Activated T-cell treated with anti-CD3 and anti-CD28 coated beads for 4 hours (primary cell): ENCODE measurements around the gene CRTC1.

Source experiments
- DNase-seq: peaks from one replicate; pipeline ENCODE4 v3.0.0-alpha.2; 2020

CRTC1 gene

DNA sequence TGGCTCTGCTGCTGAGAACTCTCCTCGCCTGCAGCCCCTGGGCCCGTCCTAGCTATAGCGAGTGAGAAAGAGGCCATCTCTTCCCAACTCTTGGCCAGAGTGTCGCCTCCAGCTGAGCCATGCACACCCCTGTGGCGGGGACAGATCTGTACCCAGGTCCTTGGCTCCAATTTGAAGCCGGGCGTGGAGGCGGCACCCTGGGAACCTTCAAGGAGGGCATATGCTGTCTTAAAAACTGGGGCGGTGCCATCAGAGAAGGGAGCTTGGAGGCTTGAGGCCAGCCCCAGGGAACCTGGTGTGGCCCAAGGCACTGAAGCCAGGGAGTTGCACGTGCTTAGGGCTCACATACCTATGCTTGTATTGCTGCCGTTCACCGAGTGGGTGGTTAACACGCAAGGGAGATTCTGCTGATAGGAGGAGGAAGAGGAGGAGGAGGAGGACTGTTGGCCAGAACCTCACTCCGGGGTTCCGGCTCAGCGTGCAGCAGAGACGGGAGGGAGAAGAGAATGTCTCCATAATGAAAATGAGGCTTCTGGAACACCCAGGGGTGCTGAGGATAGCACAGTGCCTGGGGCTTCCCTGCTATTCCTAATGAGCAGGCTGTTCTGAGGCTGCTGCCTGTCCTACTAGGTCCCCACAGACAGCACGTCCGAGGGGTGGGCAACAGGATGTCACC lies 67.0 kb downstream of the CRTC1 start:
- DNase-seq, result no peak

DNA sequence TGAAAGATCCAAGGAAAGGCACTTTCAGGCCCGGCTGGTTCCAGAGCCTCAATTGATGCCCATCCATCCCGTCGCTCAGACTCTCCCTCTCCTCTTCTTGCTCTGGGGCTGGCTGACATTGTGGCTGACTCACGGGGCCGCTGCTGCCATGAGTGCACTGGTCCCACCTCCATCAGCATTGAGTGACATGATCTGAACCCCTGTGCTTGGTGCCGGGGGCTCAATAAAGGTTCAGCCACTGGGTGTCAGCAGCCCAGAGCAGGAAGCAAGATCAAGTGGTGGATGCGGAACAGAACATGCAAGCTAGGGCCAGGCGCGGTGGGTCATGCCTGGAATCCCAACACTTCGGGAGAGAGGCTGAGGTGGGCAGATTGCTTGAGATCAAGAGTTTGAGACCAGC lies 68.1 kb downstream of the CRTC1 start:
- DNase-seq, result no peak

DNA sequence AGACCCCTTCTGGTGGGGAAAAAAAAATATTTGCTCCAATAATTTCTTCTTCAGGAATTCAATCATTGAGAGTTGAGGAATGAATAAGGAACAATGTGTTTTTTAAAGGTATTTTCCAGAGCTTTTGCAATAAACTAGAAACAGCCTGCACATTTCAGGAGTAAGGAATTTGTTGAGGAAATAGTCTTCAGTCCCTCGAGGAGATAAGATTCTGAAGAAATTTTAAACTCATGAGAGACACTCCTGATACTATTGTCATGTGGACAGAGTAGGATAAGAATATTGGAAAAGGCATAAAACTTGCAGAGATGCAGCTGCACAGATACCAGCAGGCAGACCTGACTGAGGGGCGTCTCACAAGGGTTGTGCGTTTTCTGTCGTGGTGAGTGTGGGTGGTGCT lies 71.0 kb downstream of the CRTC1 start:
- no peak for DNase-seq

DNA sequence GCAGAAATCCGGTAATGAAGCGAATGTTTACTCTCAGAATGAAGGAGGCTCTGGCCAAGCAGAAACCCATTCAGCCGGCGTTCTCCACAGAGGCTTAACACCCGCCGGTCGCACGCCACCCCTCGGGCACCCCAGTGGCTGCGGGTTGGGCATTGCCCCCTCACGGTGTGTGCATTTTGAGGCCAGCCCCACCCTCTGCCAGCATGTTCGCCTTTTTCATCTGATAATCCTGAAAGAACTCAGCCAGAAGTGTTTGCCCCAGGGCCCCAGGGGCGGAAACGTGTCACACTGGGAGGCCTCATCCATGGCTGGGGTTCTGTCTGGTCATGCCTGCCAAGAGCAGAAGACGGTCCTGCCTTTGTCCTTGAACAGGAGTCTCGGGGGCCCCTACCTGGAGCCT lies 73.4 kb downstream of the CRTC1 start:
- no peak for DNase-seq

DNA sequence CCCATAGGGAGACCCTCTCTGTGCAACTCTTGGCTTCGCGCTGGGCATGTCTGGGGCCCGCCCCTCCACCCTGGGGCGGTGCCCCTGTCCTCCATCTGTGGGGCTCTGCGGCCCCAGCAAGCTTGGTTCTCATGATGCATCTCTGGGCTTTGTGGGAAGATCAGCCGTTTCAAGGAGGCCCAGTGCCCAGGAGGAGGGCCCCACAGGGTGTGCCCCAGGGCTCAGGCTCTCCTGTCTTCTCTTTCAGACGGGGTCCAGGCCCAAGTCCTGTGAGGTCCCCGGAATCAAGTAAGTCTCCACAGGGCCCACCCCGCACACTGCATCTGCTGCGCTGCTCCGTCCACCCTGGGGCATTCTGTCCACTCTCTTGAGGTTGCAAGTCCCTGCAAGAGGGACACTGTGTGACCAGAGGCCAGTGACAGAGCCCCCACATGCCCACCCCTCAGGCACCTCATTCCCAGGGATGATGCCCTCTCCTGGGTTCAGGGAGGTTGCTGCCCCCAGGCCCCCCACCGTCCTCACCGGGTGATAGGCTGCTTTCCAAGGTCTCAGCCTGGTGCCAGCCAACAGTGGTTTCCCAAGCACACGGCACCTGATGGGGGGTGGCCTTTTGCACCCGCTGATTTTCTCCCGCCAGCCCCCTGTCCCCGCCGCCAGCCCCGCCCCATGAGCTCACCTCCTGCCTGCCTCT lies 76.0 kb downstream of the CRTC1 start:
- no peak for DNase-seq

DNA sequence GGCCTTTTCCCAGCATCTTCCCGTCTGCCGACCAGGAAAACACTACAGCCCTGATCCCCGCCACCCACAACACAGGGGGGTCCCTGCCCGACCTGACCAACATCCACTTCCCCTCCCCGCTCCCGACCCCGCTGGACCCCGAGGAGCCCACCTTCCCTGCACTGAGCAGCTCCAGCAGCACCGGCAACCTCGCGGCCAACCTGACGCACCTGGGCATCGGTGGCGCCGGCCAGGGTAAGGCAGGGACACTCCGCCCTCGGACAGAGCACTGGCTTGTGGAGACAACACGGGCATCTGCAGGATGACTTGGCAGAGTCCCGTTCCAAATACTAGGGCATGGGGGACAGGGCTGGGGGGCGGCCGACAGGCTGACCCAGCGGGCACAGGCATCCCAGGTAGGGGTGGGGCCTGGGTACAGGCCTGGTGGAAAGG lies 76.5 kb downstream of the CRTC1 start:
- DNase-seq, result no peak

DNA sequence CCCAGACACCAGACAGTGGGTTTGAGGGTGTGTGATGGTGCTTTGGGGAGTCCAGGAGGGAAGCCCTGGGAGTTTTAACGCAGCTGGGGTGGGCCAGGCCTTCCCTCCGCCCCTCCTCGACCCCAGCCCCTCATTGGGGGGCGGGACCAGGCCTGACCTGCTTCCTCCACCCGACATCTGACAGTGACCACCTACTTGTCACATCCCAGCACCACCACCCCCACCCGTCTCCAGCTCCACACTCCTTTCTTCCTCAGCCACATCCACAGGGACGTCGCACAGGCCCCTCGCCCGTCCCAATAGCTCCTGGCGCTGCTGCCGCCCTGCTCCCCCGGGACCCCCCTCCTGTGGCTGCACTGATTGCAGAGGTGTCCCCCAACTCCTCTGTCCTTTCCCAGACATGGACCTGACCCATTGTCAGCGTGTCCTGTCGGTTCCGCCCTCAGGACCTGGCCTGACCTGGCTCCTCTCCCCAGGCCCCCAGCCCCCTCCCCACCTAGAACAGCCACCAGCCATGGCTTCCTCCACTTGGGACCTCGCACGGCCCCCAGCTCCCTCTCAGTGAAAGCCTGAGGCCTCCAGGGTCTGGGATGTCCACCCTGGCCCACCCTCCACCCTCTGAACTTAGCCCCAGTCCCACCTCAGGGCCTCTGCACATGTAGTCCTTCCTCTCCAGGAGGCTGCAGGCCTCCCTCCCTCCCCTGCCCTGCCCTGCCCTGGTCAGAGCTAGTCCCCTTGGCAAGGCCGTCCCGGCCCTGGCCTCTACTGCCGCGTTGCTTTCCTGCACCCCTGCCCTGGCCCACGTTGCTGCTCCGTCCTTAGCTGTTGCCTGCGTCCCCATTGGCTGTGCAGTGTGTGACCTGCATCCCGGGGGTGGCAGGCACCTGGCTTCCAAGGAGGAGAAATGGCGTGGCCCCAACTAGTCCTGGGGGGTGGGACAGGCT lies 77.2 kb downstream of the CRTC1 start:
- DNase-seq, result no peak

DNA sequence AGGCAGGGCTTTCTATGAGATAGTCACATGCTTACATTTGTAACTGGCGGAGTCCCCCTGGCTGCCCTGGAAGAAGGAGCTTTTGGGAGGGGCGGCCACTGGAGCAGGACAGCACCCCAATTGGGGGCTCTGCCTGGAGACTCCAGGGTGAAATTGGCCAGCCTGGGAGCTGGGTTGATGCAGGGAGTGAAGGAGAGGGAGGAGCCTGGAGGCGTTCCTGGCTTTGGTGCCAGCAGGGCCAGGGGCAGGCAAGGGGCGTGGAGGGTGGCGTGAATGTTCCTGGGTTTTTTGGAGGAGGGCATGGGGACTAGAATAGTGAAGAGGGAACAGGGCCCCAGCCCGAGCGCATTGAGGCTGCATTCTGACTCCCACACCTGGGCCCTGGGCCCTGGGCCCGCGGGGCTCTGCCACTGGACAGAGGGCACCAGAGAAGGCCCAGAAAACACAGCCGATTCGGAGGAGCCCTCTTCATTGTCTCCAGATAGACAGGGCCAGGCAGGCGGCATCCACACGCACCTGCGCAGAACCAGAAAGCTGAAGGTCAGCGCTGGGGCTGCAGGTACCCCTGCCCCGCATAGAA lies 78.1 kb downstream of the CRTC1 start:
- no peak for DNase-seq

DNA sequence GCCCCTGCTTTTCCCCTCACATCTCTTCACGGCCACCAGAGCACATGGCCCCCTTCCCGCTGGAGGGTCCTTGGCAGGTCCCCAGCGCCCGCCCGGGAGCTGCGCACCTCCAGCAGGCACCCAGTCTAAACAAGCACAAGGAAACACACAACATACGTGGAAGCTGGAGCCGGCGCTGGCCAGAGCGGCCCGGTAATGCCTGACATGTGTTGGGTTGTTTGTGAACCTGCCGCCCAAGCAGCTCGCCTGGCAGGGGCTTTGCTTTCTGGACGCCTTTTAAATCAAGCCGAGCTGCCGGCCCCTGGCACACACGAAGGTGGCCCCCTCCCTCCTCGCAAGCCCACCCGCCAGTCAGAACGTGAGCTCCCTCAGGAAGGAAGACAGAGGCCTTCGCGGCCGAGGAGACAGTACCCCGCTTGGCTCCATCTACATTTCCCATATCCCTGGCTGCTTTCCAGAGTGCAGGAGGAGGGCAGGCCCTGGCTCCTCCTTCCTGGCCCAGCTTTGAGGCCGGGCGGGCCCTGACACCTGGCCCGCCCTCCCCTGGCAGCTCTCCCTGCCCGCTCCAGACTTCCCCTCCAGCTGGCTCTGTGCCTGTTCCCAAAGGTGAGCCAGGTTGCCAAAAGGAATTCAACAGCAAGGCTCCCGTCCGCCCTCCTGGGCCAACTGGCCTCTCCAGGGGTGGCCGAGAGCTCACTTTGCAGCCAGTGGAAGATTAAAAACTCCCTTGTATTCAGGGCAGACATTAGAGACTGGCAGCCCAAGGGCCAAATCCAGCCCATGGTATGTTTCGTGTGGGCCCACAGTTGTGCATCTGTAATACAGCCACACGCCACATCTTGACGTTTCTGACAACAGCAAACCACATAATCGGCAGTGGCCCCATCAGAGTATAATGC lies 78.9 kb downstream of the CRTC1 start:
- DNase-seq, result no peak

DNA sequence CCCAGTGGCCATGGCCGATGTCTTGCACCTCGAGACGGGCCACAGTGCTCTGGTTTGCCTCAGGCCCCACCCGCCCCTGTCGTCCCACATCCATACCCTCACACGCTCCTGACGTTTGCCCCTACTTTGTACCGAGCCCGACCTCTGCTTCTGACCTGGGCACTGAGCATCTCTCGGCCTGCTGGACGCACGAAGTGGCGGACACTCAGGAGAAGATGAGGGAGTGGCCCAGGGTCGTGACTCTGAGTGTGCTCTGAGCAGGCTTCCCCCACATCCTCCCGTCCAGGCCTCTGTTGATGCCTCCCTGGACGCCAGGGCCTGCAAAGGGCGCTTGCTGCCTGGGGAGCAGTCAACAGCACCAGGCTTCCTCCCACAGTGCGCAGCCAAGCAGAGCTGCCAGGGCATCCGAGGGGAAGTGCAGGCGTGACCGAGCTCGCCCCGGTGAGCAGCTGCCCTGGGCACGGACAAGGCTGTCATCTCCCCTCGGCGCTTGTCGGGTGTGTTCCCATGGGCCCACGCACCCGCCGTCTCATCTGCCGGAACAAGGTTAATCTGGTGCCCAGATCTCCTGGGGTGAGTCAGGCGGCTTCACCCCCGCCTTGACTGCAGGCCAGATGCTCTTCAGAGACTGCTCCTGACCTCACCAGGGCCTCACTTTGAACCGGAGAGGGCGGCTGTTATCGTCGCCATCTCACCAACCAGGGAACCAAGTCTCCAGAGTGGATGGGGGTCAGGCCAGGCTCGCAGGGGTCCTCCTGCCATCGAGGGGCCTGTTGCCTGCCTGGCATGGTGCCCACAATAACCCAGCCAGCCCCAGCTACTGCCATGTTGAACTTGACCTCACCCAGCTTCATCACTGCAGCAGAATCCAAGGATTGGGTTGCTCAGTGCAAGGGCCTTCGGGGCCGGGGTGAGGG lies 80.5 kb downstream of the CRTC1 start:
- no peak for DNase-seq

DNA sequence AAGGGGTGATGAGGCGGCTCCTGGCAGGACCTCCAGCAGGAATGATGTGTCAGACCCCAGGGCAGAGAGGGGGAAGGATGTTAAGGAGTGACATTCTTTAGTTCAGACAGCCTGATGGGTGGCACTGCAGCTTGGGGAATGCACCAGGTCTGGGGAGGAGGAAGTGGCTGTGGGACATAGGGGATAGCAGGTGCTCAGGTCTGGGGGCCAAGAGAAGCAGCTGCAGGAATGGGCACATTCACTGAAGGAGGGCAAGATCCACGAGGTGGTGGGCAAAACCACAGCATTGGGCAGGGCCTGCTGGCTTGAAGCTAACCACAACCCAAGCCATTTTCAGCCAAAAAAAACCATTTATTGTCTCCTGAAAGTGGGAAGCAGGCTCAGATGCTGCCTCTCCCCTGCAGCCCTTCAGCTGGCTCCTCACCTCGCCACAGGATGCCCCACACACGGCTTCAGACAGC lies 81.1 kb downstream of the CRTC1 start:
- no peak for DNase-seq

DNA sequence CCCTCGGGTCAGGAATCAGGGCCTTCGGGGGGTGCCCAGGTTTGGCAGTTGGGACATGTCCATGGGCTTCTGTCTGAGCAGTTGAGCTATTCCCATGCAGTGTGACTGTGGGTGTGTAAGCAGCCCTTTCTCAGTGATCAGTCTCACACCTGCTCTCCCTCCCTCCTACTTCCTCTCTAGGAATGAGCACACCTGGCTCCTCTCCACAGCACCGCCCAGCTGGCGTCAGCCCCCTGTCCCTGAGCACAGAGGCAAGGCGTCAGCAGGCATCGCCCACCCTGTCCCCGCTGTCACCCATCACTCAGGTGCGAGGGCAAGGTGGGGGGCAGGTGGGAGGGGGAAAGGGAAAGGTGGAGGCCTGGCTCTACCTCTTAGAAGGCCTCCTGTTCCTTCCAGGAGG lies 81.7 kb downstream of the CRTC1 start:
- DNase-seq, result no peak

DNA sequence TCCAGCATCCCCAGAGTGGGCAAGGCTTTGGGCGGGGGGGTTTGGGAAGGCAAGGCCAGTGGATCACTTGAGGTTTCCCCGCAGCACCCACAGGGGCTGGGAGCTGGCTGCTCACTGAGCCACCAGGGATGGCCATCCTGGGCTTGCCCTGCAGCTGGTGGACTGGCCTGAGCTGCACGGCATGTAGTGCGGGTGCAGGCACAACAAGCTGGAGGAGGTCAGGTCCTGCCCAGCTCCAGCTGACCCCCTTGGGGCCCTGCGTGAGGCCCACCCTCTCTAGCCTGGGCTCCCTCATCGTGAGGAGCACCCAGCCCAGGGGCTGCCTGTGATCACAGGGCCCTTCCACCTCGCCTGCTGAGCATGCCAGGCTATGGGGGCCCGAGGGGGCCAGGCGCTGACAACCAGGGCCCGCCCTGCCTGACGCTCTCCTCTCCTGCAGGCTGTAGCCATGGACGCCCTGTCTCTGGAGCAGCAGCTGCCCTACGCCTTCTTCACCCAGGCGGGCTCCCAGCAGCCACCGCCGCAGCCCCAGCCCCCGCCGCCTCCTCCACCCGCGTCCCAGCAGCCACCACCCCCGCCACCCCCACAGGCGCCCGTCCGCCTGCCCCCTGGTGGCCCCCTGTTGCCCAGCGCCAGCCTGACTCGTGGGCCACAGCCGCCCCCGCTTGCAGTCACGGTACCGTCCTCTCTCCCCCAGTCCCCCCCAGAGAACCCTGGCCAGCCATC lies 84.7 kb downstream of the CRTC1 start:
- DNase-seq, result no peak

DNA sequence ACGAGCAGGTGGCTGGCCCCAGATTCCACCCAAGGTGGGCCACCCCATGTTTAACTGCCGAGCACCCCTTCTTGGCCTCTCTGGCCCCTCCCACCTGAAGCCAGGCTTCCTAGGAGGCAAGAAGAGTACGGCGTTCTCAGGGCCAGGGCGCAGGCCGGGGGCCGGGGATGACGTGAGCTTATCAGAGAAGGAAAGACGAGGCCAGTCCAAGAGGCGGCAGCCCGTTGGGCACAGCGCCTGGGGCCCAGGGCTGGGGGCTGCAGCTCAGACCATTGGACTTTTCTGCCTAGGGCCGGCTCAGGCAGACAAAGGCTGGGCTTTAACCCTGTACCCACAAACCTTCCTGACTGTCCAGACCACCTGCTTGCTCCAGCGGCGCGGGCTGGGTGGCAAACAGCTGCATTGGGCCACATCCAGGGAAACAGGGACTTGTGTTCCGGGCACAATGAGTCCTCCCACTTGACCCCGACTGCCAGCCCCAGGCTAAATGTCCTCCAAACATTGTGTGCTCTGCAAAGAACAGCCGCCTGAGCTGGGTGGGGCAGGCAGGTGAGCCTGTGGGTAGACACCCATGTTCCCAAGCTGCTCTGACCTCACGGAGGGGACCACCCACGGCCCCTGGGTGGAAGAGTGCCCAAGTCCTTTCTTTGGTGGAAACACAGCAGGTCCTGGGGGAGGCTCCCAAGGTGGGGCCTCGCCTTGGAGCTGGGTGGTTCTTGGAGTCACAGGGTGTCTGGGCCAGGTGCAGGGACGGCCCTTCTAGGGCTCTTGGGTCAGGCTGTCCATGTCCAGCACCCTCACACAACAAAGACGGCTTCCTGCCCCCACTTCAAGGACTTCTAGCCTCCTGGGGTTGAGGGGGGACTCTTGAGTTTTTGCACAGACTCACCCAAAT lies 85.8 kb downstream of the CRTC1 start:
- no peak for DNase-seq

DNA sequence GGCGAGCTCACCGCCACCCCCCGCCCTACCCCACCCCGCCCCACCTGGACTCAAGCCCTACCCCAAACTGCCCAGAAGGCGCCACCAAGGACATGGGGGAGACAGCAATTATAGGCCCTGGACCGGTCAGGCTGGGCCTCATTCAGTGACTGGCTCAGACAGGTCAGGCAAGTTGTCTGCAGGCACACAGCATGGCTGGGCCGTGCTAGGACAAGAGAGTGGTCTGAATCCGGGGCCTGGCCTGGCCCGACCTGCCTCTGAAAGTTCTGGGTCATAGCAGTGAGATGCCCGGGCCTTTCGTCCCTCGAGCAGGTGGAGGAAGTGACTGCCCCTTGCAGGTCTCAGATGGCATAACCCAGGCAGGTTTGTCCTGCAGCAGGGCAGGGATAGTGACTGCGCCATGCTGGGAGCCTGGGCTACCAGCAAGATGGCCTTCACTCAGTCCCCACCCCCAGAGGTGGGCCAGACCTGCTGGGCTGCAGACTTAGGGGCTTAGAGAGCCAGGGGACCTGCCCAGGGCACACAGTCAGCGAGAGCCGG lies 86.6 kb downstream of the CRTC1 start:
- no peak for DNase-seq

DNA sequence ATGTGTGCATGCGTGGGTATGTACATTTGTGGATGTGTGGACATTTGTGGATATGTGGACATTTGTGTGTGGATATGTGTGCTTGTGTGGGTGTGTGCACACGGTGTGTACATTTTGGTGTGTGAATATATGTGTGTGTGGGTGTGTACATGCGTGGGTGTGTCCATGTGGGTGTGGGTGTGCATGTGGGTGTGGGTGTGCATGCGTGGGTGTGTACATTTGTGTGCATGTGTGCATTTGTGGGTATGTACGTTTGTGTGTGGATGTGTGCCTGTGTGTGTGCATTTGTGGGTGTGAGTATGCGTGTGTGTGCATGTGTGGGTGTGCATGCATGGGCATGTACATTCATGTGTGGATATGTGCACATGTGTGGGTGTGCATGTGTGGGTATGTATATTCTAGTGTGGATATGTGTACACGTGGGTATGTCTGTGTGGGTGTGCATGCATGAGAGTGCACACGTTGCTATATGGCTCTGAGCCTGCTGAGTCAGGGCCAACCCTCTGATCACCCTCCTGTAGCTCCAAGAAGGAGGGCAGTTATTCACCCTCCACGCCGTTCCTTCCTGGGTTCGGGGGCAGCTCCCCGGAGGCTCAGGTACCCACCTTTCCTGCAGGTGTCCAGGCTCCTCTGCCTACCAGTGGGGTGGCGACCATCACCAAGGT lies 87.3 kb downstream of the CRTC1 start:
- DNase-seq, result no peak

DNA sequence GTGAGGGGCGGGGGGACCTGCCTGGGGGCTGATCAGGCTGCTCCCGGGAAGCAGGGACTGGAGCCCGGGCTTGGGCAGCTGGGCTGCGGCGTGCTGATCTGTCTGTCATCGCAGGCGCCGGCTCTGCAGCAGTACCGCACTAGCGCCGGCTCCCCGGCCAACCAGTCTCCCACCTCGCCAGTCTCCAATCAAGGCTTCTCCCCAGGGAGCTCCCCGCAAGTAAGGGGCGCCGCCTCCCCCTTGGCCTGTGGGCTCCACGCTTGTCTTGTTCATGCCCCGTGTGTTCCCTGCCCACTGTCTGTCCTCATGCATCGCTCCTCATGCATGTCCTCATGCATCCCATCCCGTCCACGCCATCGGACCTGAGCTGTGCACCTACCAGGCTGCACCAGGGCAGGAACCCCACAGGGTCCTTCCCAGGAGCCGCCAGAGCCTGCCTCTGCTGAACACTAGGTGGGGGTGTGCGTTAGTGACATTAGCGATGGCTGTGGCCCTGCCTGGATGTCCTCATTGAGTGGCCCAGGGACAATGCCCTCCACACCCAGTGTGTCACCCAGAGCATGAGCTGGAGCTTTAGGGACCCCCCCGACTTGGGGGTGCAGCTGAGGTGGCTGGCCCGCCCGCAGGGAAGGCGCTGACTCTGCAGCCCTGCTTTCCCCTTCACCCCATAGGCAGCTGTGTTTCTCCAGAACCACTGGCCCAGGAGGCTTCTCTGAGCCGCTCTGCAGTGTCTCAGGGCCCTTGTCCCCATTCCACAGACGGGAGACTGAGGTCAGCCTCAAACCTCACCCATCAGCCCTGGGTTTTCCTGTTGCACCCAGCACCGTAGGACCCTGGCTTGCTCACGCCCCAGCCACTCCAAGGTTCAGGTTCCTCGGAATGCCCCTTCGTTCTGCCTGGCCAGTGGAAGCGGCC lies 88.1 kb downstream of the CRTC1 start:
- DNase-seq, result no peak
